ENCODE measurements around the gene GALNT17.

DNA sequence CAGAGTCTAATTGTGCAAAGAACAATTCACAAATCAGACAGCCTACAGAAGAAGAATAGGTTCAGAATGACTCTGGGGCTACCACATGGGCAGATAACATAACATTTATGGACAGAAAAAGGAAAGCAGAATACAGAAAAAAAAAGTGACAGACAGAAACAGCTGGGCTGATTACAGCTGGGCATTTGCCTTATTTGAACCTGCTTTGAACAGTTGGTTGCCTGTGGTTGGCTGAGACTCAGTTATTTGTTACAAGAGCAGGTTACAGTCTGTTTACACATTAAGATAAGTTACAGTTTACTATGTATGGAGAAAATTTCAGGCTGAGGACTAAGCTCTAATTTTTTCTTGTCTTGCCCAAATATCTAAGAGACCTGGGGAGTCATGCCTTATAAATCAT is 327.2 kb downstream of the GALNT17 start:
- TF ChIP-seq POLR2AphosphoS5 (IDR thresholded peaks at IDR 0.05; ENCODE audit: low read depth, low read length) (no peak), REST (IDR thresholded peaks at IDR 0.05; ENCODE audit: insufficient read depth in 1 of 2, low read depth in 2 of 2, low read length in 2 of 2) (no peak), TAF1 (IDR thresholded peaks at IDR 0.05; ENCODE audit: borderline replicate concordance, insufficient read depth, low read length) (no peak), FOXP2 (optimal IDR thresholded peaks at IDR 0.05; ENCODE audit: borderline replicate concordance, extremely low read depth, extremely low read length, insufficient read depth) (no peak), SIN3A (IDR thresholded peaks at IDR 0.05; ENCODE audit: borderline replicate concordance, insufficient read depth, low read length) (no peak)
